CD8-positive, alpha-beta memory T cell (primary cell): ENCODE data around the gene CEP350. TPM values are rescaled to one million over a fixed set of nuclear protein-coding genes. Genes with fewer than 3 reads are reported as not detected.
A peak's percentile ranks its signal among the peaks of the same experiment; 100 is the strongest.

Experiments
- CTCF ChIA-PET: fragments of 350-600 bp; sonication (Branson Sonifier 250); formaldehyde crosslinking; loops from one replicate; lab custom pipeline; 2021; ENCODE audit warnings: antibody characterized with exemption; lab: Charles Lee
- POLR2A ChIA-PET: fragments of 350-600 bp; sonication (Branson Sonifier 250); formaldehyde crosslinking; loops from one replicate; lab custom pipeline; 2021; ENCODE audit warnings: antibody characterized with exemption; lab: Charles Lee
- DNase-seq, 5 donors: peaks; one replicate each; pipeline versions ENCODE4 v3.0.0 to v3.0.0-alpha.2; 2020 to 2022; ENCODE audit warnings: mixed read lengths in 1 of 5
- H3K27ac ChIP-seq: one replicate; pipeline ENCODE4 v1.7.0; 2013; ENCODE audit warnings: low read depth, mild to moderate bottlenecking, low read length, moderate library complexity
- H3K27me3 ChIP-seq: 2 replicates; pipeline ENCODE4 v1.7.0; 2013; ENCODE audit warnings: low read length, mild to moderate bottlenecking; ENCODE audit not compliant: insufficient read depth, poor library complexity, severe bottlenecking
- H3K36me3 ChIP-seq: 2 replicates; pipeline ENCODE4 v1.7.0; 2013; ENCODE audit warnings: mild to moderate bottlenecking, low read length, moderate library complexity; ENCODE audit not compliant: insufficient read depth
- H3K4me1 ChIP-seq: 2 replicates; pipeline ENCODE4 v1.7.0; 2013; ENCODE audit warnings: mild to moderate bottlenecking, low read length, moderate library complexity; ENCODE audit not compliant: insufficient read depth
- H3K4me3 ChIP-seq: 2 replicates; pipeline ENCODE4 v1.7.0; 2013; ENCODE audit warnings: mild to moderate bottlenecking, low read length
- H3K9me3 ChIP-seq: 2 replicates; pipeline ENCODE4 v1.7.0; 2013; ENCODE audit warnings: mild to moderate bottlenecking, low read length
- H3K27ac Mint-ChIP-seq, 8 donors: one replicate each; pipeline ENCODE4 v1.8.0; 2020 to 2021; ENCODE audit warnings: mixed read lengths in 8 of 8, mild to moderate bottlenecking in 6 of 8, inconsistent platforms in 3 of 8, moderate library complexity in 3 of 8
- H3K27me3 Mint-ChIP-seq, 2 donors: one replicate each; pipeline ENCODE4 v1.8.0; 2020 to 2021; ENCODE audit warnings: mixed read lengths in 2 of 2, mild to moderate bottlenecking in 1 of 2, moderate library complexity in 1 of 2
- H3K36me3 Mint-ChIP-seq, 3 donors: one replicate each; pipeline ENCODE4 v1.8.0; 2020 to 2021; ENCODE audit warnings: mixed read lengths in 3 of 3, inconsistent platforms in 1 of 3, mild to moderate bottlenecking in 1 of 3
- H3K4me1 Mint-ChIP-seq, 3 donors: one replicate each; pipeline ENCODE4 v1.8.0; 2020 to 2021; ENCODE audit warnings: mixed read lengths in 3 of 3, inconsistent platforms in 1 of 3, mild to moderate bottlenecking in 1 of 3
- H3K4me3 Mint-ChIP-seq, 7 donors: one replicate each; pipeline ENCODE4 v1.8.0; 2020 to 2021; ENCODE audit warnings: mixed read lengths in 7 of 7, mild to moderate bottlenecking in 6 of 7, moderate library complexity in 4 of 7, inconsistent platforms in 2 of 7
- H3K9me3 Mint-ChIP-seq, 5 donors: one replicate each; pipeline ENCODE4 v1.8.0; 2020 to 2022; ENCODE audit warnings: mixed read lengths in 5 of 5, mild to moderate bottlenecking in 3 of 5, moderate library complexity in 2 of 5, inconsistent platforms in 1 of 5
- polyA plus RNA-seq: library from polyadenylated mRNA; unstranded; fragments of 300-500 nt; fragmentation: Illumina TruSeq; gene quantifications from one replicate; pipeline ENCODE4 v1.2.3, GENCODE V29; 2021
- total RNA-seq, 2 experiments: library from RNA; stranded (reverse); gene quantifications; one replicate each; pipeline ENCODE4 v1.2.3, GENCODE V29; 2021

Gene CEP350
- total and polyA plus RNA-seq, 3 experiments from 2014 or later: 41.4 to 60.1 (median 43.3) TPM

GRCh38 chr1:179984101-179984500 lies 29.5 kb downstream of the CEP350 start:
- H3K36me3 Mint-ChIP-seq: peaks cover 0 to 18% (median 1%) of the 10 kb centered on the region in 3 donors
- H3K4me3 ChIP-seq: no peak overlapping the region
- no peaks in the 10 kb centered on the region for H3K9me3 Mint-ChIP-seq
- DNase-seq: no peak
- no peaks in the 10 kb centered on the region for H3K9me3 ChIP-seq
- no peaks in the 10 kb centered on the region for H3K4me1 ChIP-seq
- POLR2A ChIA-PET: no interaction called here
- H3K27me3 Mint-ChIP-seq: no peaks in the 10 kb centered on the region
- H3K36me3 ChIP-seq: peaks cover 4% of the 10 kb centered on the region
- H3K27ac ChIP-seq: no peak overlapping the region
- H3K4me1 Mint-ChIP-seq: peaks cover 33 to 51% (median 47%) of the 10 kb centered on the region in 3 donors
- H3K27me3 ChIP-seq: no peaks in the 10 kb centered on the region
- no peak overlapping the region for H3K4me3 Mint-ChIP-seq
- CTCF ChIA-PET: interaction anchor here (1.1 kb wide), 1 partner anchor 10 kb away, joined by 3 read pairs; no protein-coding TSS in a partner anchor
- no peak overlapping the region for H3K27ac Mint-ChIP-seq

GRCh38 chr1:179984942-179985341 lies 30.3 kb downstream of the CEP350 start:
- H3K27me3 ChIP-seq: no peaks in the 10 kb centered on the region
- no peaks in the 10 kb centered on the region for H3K9me3 ChIP-seq
- ChIA-PET POLR2A (no interaction called here), CTCF (interaction anchor here (1.1 kb wide), 1 partner anchor 9 kb away, joined by 3 read pairs; no protein-coding TSS in a partner anchor)
- H3K27me3 Mint-ChIP-seq: no peaks in the 10 kb centered on the region
- H3K4me1 ChIP-seq: no peaks in the 10 kb centered on the region
- H3K9me3 Mint-ChIP-seq: no peaks in the 10 kb centered on the region
- H3K36me3 Mint-ChIP-seq: peaks cover 0 to 22% (median 1%) of the 10 kb centered on the region in 3 donors
- H3K4me1 Mint-ChIP-seq: peaks cover 24 to 42% (median 38%) of the 10 kb centered on the region in 3 donors
- no peak overlapping the region for H3K27ac ChIP-seq
- peak overlapping the region in 4 of 8 donors; percentile 3 to 32 (median 24) for H3K27ac Mint-ChIP-seq
- H3K4me3 Mint-ChIP-seq: no peak overlapping the region
- no peak for DNase-seq
- no peak overlapping the region for H3K4me3 ChIP-seq
- peaks cover 4% of the 10 kb centered on the region for H3K36me3 ChIP-seq

- Mint-ChIP-seq H3K4me3 (no peak overlapping the region), H3K27me3 (no peaks in the 10 kb centered on the region), H3K4me1 (peaks cover 16 to 18% (median 17%) of the 10 kb centered on the region in 3 donors), H3K9me3 (no peaks in the 10 kb centered on the region), H3K27ac (peak overlapping the region in 2 of 8 donors; percentile 19 to 36), H3K36me3 (peaks cover 0 to 50% (median 6%) of the 10 kb centered on the region in 3 donors)
- Histone ChIP-seq H3K27me3 (no peaks in the 10 kb centered on the region), H3K9me3 (no peaks in the 10 kb centered on the region), H3K4me3 (no peak overlapping the region), H3K4me1 (no peaks in the 10 kb centered on the region), H3K27ac (no peak overlapping the region), H3K36me3 (peaks cover 4% of the 10 kb centered on the region)
- DNase-seq: no peak
- ChIA-PET POLR2A (no interaction called here), CTCF (interaction anchor here (0.9 kb wide), 1 partner anchor 13 kb away, joined by 3 read pairs; no protein-coding TSS in a partner anchor)
Observed at GRCh38 chr1:179990847-179991246, 36.2 kb downstream of the CEP350 start.

GRCh38 chr1:179995576-179995975 lies 41.0 kb downstream of the CEP350 start:
- ChIA-PET POLR2A (no interaction called here), CTCF (no interaction called here)
- H3K36me3 Mint-ChIP-seq: peaks cover 9 to 63% (median 14%) of the 10 kb centered on the region in 3 donors

GRCh38 chr1:179996099-179996498 lies 41.5 kb downstream of the CEP350 start:
- Histone ChIP-seq H3K9me3 (no peaks in the 10 kb centered on the region), H3K36me3 (no peaks in the 10 kb centered on the region), H3K27ac (no peak overlapping the region), H3K4me3 (no peak overlapping the region), H3K27me3 (no peaks in the 10 kb centered on the region), H3K4me1 (no peaks in the 10 kb centered on the region)
- Mint-ChIP-seq H3K4me3 (no peak overlapping the region), H3K27me3 (no peaks in the 10 kb centered on the region), H3K27ac (no peak overlapping the region), H3K4me1 (peaks cover 15 to 32% (median 23%) of the 10 kb centered on the region in 3 donors), H3K9me3 (no peaks in the 10 kb centered on the region), H3K36me3 (peaks cover 9 to 63% (median 14%) of the 10 kb centered on the region in 3 donors)
- no peak for DNase-seq
- POLR2A ChIA-PET: no interaction called here
- CTCF ChIA-PET: no interaction called here

More at GRCh38 chr1:179995576-179995975, 41.0 kb downstream of the CEP350 start:
- no peaks in the 10 kb centered on the region for H3K9me3 Mint-ChIP-seq
- H3K27me3 Mint-ChIP-seq: no peaks in the 10 kb centered on the region
- no peaks in the 10 kb centered on the region for H3K4me1 ChIP-seq
- DNase-seq: no peak
- no peaks in the 10 kb centered on the region for H3K9me3 ChIP-seq
- H3K4me3 ChIP-seq: no peak overlapping the region
- H3K4me3 Mint-ChIP-seq: no peak overlapping the region
- H3K27ac Mint-ChIP-seq: peak overlapping the region in 1 of 8 donors; percentile 26
- H3K27ac ChIP-seq: no peak overlapping the region
- no peaks in the 10 kb centered on the region for H3K27me3 ChIP-seq
- peaks cover 15 to 32% (median 23%) of the 10 kb centered on the region in 3 donors for H3K4me1 Mint-ChIP-seq
- no peaks in the 10 kb centered on the region for H3K36me3 ChIP-seq

- Mint-ChIP-seq H3K4me3 (no peak overlapping the region), H3K27me3 (no peaks in the 10 kb centered on the region), H3K36me3 (peaks cover 9 to 48% (median 9%) of the 10 kb centered on the region in 3 donors), H3K9me3 (no peaks in the 10 kb centered on the region), H3K4me1 (peaks cover 8 to 23% (median 12%) of the 10 kb centered on the region in 3 donors), H3K27ac (no peak overlapping the region)
- no peaks in the 10 kb centered on the region for H3K36me3 ChIP-seq
- H3K4me3 ChIP-seq: no peak overlapping the region
- no peaks in the 10 kb centered on the region for H3K9me3 ChIP-seq
- no peaks in the 10 kb centered on the region for H3K27me3 ChIP-seq
- no peak overlapping the region for H3K27ac ChIP-seq
- H3K4me1 ChIP-seq: no peaks in the 10 kb centered on the region
- ChIA-PET POLR2A (no interaction called here), CTCF (no interaction called here)
- DNase-seq: no peak
Observed at GRCh38 chr1:180000575-180000974, 46.0 kb downstream of the CEP350 start.

GRCh38 chr1:180002437-180002836 lies 47.8 kb downstream of the CEP350 start:
- H3K9me3 ChIP-seq: no peaks in the 10 kb centered on the region
- H3K9me3 Mint-ChIP-seq: peaks cover 0 to 4% (median 2%) of the 10 kb centered on the region in 5 donors
- peaks cover 14 to 47% (median 15%) of the 10 kb centered on the region in 3 donors for H3K36me3 Mint-ChIP-seq
- no peaks in the 10 kb centered on the region for H3K27me3 ChIP-seq
- H3K4me3 Mint-ChIP-seq: no peak overlapping the region
- H3K36me3 ChIP-seq: no peaks in the 10 kb centered on the region
- no peaks in the 10 kb centered on the region for H3K27me3 Mint-ChIP-seq
- H3K4me1 ChIP-seq: no peaks in the 10 kb centered on the region
- ChIA-PET CTCF (no interaction called here), POLR2A (no interaction called here)
- no peak overlapping the region for H3K27ac ChIP-seq
- peaks cover 7 to 15% (median 8%) of the 10 kb centered on the region in 3 donors for H3K4me1 Mint-ChIP-seq
- no peak overlapping the region for H3K4me3 ChIP-seq
- H3K27ac Mint-ChIP-seq: peak overlapping the region in 3 of 8 donors; percentile 33 to 59 (median 52)
- DNase-seq: no peak

GRCh38 chr1:180003026-180003695 lies 48.6 kb downstream of the CEP350 start:
- Mint-ChIP-seq H3K27me3 (no peaks in the 10 kb centered on the region), H3K36me3 (peaks cover 16 to 49% (median 20%) of the 10 kb centered on the region in 3 donors), H3K9me3 (peaks cover 0 to 4% (median 2%) of the 10 kb centered on the region in 5 donors), H3K27ac (peak overlapping the region in 2 of 8 donors; percentile 33 to 73), H3K4me1 (peaks cover 7 to 15% (median 8%) of the 10 kb centered on the region in 3 donors), H3K4me3 (no peak overlapping the region)
- Histone ChIP-seq H3K4me1 (no peaks in the 10 kb centered on the region), H3K9me3 (no peaks in the 10 kb centered on the region), H3K4me3 (no peak overlapping the region), H3K27me3 (no peaks in the 10 kb centered on the region), H3K27ac (no peak overlapping the region), H3K36me3 (no peaks in the 10 kb centered on the region)
- ChIA-PET CTCF (no interaction called here), POLR2A (no interaction called here)
- no peak for DNase-seq
